ENCODE measurements around the gene RFNG. TPM values are rescaled to one million over a fixed set of nuclear protein-coding genes. Genes with fewer than 3 reads are reported as not detected.

Gene RFNG
- total RNA-seq, 1 experiment from 2014 or later = 37.9 TPM

GRCh38 chr17:82076018-82076784 lies 24.6 kb upstream of the RFNG start:
- no peak for DNase-seq (ENCODE audit: unreplicated experiment)
- peaks cover 60% of the 10 kb centered on the region for H3K36me3 Mint-ChIP-seq (ENCODE audit: insufficient read depth, unreplicated experiment)
- BruUV-seq (replicated peaks) = no TSS peak
- no peak overlapping the region for H3K27ac Mint-ChIP-seq (ENCODE audit: low read depth, unreplicated experiment)
- H3K9me3 Mint-ChIP-seq (ENCODE audit: unreplicated experiment) = no peaks in the 10 kb centered on the region
- intact Hi-C loops (cut with micrococcal nuclease) = no loop called here
- H3K4me3 Mint-ChIP-seq (ENCODE audit: unreplicated experiment) = no peak overlapping the region
- POLR2A ChIA-PET = interaction anchor here (0.6 to 3.2 kb wide), 13 partner anchors 9 to 79 kb away, joined by 3 to 15 read pairs (median 4); partner anchors contain the start of genes DCXR and DUS1L
- H3K27me3 Mint-ChIP-seq (ENCODE audit: insufficient read depth, unreplicated experiment) = no peaks in the 10 kb centered on the region
- TF ChIP-seq, protein P1, sequence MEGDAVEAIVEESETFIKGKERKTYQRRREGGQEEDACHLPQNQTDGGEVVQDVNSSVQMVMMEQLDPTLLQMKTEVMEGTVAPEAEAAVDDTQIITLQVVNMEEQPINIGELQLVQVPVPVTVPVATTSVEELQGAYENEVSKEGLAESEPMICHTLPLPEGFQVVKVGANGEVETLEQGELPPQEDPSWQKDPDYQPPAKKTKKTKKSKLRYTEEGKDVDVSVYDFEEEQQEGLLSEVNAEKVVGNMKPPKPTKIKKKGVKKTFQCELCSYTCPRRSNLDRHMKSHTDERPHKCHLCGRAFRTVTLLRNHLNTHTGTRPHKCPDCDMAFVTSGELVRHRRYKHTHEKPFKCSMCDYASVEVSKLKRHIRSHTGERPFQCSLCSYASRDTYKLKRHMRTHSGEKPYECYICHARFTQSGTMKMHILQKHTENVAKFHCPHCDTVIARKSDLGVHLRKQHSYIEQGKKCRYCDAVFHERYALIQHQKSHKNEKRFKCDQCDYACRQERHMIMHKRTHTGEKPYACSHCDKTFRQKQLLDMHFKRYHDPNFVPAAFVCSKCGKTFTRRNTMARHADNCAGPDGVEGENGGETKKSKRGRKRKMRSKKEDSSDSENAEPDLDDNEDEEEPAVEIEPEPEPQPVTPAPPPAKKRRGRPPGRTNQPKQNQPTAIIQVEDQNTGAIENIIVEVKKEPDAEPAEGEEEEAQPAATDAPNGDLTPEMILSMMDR (IDR thresholded peaks at IDR 0.05; ENCODE audit: unreplicated experiment) = no peak
- no peaks in the 10 kb centered on the region for H3K4me1 Mint-ChIP-seq (ENCODE audit: insufficient read depth, unreplicated experiment)
- CTCF ChIA-PET = interaction anchor here (0.7 kb wide), 1 partner anchor 96 kb away, joined by 3 read pairs; no protein-coding TSS in a partner anchor

GRCh38 chr17:82073446-82073845 lies 21.8 kb upstream of the RFNG start:
- H3K36me3 Mint-ChIP-seq (ENCODE audit: insufficient read depth, unreplicated experiment) = peaks cover 33% of the 10 kb centered on the region
- DNase-seq (ENCODE audit: unreplicated experiment) = no peak
- no peaks in the 10 kb centered on the region for H3K9me3 Mint-ChIP-seq (ENCODE audit: unreplicated experiment)
- no TSS peak for BruUV-seq (replicated peaks)
- ChIA-PET CTCF (interaction anchor here (0.6 kb wide), 1 partner anchor 95 kb away, joined by 3 read pairs; no protein-coding TSS in a partner anchor), POLR2A (no interaction called here)
- intact Hi-C loops (cut with micrococcal nuclease) = no loop called here
- H3K4me3 Mint-ChIP-seq (ENCODE audit: unreplicated experiment) = no peak overlapping the region
- H3K4me1 Mint-ChIP-seq (ENCODE audit: insufficient read depth, unreplicated experiment) = no peaks in the 10 kb centered on the region
- TF ChIP-seq, protein P1 (IDR thresholded peaks at IDR 0.05; ENCODE audit: unreplicated experiment) = no peak
- H3K27ac Mint-ChIP-seq (ENCODE audit: low read depth, unreplicated experiment) = no peak overlapping the region
- no peaks in the 10 kb centered on the region for H3K27me3 Mint-ChIP-seq (ENCODE audit: insufficient read depth, unreplicated experiment)

- intact Hi-C loops (cut with micrococcal nuclease) = no loop called here
- H3K4me1 Mint-ChIP-seq (ENCODE audit: insufficient read depth, unreplicated experiment) = no peaks in the 10 kb centered on the region
- ChIA-PET CTCF (no interaction called here), POLR2A (no interaction called here)
- TF ChIP-seq, protein P1 (IDR thresholded peaks at IDR 0.05; ENCODE audit: unreplicated experiment) = no peak
- no peak for DNase-seq (ENCODE audit: unreplicated experiment)
- H3K27ac Mint-ChIP-seq (ENCODE audit: low read depth, unreplicated experiment) = no peak overlapping the region
- H3K36me3 Mint-ChIP-seq (ENCODE audit: insufficient read depth, unreplicated experiment) = peaks cover 27% of the 10 kb centered on the region
- no peaks in the 10 kb centered on the region for H3K27me3 Mint-ChIP-seq (ENCODE audit: insufficient read depth, unreplicated experiment)
- BruUV-seq (replicated peaks) = no TSS peak
- no peaks in the 10 kb centered on the region for H3K9me3 Mint-ChIP-seq (ENCODE audit: unreplicated experiment)
- H3K4me3 Mint-ChIP-seq (ENCODE audit: unreplicated experiment) = no peak overlapping the region
These were observed 21.2 kb upstream of the RFNG start for GRCh38 chr17:82072827-82073226.

DNA sequence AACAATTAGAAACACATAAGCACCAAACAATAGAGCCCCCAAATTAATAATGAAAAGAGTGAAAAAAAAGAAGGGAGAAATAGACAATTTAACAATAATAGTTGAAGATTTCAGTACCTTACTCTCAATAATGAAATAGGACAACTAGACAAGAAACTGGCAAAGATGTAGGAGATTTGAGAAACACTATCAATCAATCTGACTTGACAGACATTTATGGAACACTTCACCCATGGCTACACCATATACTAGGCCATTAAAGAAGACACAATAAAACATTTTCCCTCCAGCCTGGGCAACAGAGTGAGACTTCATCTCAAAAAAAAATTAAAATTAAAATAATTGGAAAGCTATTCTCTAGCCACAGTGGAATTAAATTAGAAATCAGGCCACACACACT lies 19.0 kb upstream of the RFNG start:
- no TSS peak for BruUV-seq (replicated peaks)
- Mint-ChIP-seq H3K27ac (ENCODE audit: low read depth, unreplicated experiment) (no peak overlapping the region), H3K9me3 (ENCODE audit: unreplicated experiment) (no peaks in the 10 kb centered on the region), H3K27me3 (ENCODE audit: insufficient read depth, unreplicated experiment) (no peaks in the 10 kb centered on the region), H3K4me3 (ENCODE audit: unreplicated experiment) (no peak overlapping the region), H3K36me3 (ENCODE audit: insufficient read depth, unreplicated experiment) (peaks cover 7% of the 10 kb centered on the region), H3K4me1 (ENCODE audit: insufficient read depth, unreplicated experiment) (no peaks in the 10 kb centered on the region)
- no peak for DNase-seq (ENCODE audit: unreplicated experiment)
- intact Hi-C loops (cut with micrococcal nuclease) = no loop called here
- TF ChIP-seq, protein P1 (IDR thresholded peaks at IDR 0.05; ENCODE audit: unreplicated experiment) = no peak
- CTCF ChIA-PET = no interaction called here
- POLR2A ChIA-PET = interaction anchor here (1.0 to 1.9 kb wide), 2 partner anchors 9 to 64 kb away, joined by 3 to 7 read pairs; no protein-coding TSS in a partner anchor
